ENCODE data around the gene AKR1D1. TPM values are rescaled to one million over a fixed set of nuclear protein-coding genes. Genes with fewer than 3 reads are reported as not detected.

Gene AKR1D1
- polyA plus RNA-seq, 2 of the 4 experiments (the other 2 are of a cell fraction): 0.06 TPM; not detected in 1

Small RNA genes lying within 50 kb of the gene (small RNA-seq; reads per million reads assigned to genes)
- 0 reads per million in 6 experiments for gene AC024082.2
- gene RN7SKP223: 0 reads per million in 6 experiments

Other genes starting within 250 kb of the AKR1D1 start
- 0.05 and 0.25 TPM in 2 replicates for gene DGKI, start 229.5 kb upstream of the AKR1D1 start, polyA plus RNA-seq (2011; rRNA removed)
- gene DGKI, start 229.5 kb upstream of the AKR1D1 start, polyA plus RNA-seq (2017; fragmentation: RNase III; extraction: RNeasy Plus Mini Kit Qiagen cat#74134 plus additional on column Dnase treatment): 0.08 to 0.17 TPM (median 0.14 TPM) in 3 replicates
- 32.2 and 33.8 TPM in 2 replicates for gene CREB3L2, start 74.4 kb upstream of the AKR1D1 start, polyA plus RNA-seq (2011; rRNA removed)
- gene CREB3L2, start 74.4 kb upstream of the AKR1D1 start, polyA plus RNA-seq (2017; fragmentation: RNase III; extraction: RNeasy Plus Mini Kit Qiagen cat#74134 plus additional on column Dnase treatment): 14.7 to 16.7 TPM (median 16.3 TPM) in 3 replicates